Right cardiac atrium (tissue), 5 donors: ENCODE measurements around the gene ZNF3. TPM values are rescaled to one million over a fixed set of nuclear protein-coding genes. Genes with fewer than 3 reads are reported as not detected.
A peak's percentile ranks its signal among the peaks of the same experiment; 100 is the strongest.

Source experiments
- ATAC-seq, 2 donors: fragments of 200-7000 bp; cut with Tn5 transposase; one replicate each; pipeline versions ENCODE4 v1.8.0 to v1.9.1; 2020; ENCODE audit warnings: moderate library complexity in 2 of 2, mild to moderate bottlenecking in 1 of 2
- DNase-seq, 3 donors: peaks; one replicate each; pipeline ENCODE4 v3.0.0-alpha.2; 2020
- H3K27ac ChIP-seq: one replicate; pipeline ENCODE4 v1.5.1; 2013; ENCODE audit warnings: mild to moderate bottlenecking, low read length, control low read depth, moderate library complexity
- H3K27me3 ChIP-seq: one replicate; pipeline ENCODE4 v1.6.1; 2013; ENCODE audit not compliant: control insufficient read depth, insufficient read depth
- H3K4me1 ChIP-seq: one replicate; pipeline ENCODE4 v1.6.1; 2013; ENCODE audit warnings: low read length; ENCODE audit not compliant: control insufficient read depth, insufficient read depth
- H3K4me3 ChIP-seq: one replicate; pipeline ENCODE4 v1.5.1; 2013; ENCODE audit warnings: low read length, control low read depth
- H3K9me3 ChIP-seq: one replicate; pipeline ENCODE4 v1.6.1; 2013; ENCODE audit warnings: low read length; ENCODE audit not compliant: control insufficient read depth
- WGBS: extraction: QIAGEN DNeasy Blood & Tissue Kit; methylation state at CpG from one replicate; pipeline ENCODE4 v1.1.7; 2013; 5-methylcytosine and 5-hydroxymethylcytosine counted together
- intact Hi-C, 4 donors: fragments of 100-400 bp; cut with DNase I; formaldehyde crosslinking; loops; one replicate each; pipeline versions ENCODE4 v1.11.0 to v1.14.0; 2022 to 2023
- polyA plus RNA-seq: library from polyadenylated mRNA; stranded (reverse); fragments of 200-250 nt; gene quantifications from one replicate; pipeline ENCODE4 v1.2.3, GENCODE V29; 2013
- total RNA-seq, 4 donors: library from RNA; stranded (reverse); fragmentation: NEBNext Ultra II Directional; extraction: Animal tissue kit (Norgen Biotek cat#: 25700); gene quantifications; one replicate each; pipeline ENCODE4 v1.2.1, GENCODE V29; 2021
- donor health status: healthy with polysubstance abuse.
- donor health status: DM: no; HTN: yes; CAD: no.
- donor health status: DM: no; HTN: no; CAD: no.
- donor health status: DM: no; HTN: yes; CAD: no; lungs with severe emphysema.
- donor health status: DM: yes; HTN: yes; CAD: no.

Gene ZNF3
- total and polyA plus RNA-seq, 5 donors: 12.1 to 18.2 (median 18.0) TPM

DNA sequence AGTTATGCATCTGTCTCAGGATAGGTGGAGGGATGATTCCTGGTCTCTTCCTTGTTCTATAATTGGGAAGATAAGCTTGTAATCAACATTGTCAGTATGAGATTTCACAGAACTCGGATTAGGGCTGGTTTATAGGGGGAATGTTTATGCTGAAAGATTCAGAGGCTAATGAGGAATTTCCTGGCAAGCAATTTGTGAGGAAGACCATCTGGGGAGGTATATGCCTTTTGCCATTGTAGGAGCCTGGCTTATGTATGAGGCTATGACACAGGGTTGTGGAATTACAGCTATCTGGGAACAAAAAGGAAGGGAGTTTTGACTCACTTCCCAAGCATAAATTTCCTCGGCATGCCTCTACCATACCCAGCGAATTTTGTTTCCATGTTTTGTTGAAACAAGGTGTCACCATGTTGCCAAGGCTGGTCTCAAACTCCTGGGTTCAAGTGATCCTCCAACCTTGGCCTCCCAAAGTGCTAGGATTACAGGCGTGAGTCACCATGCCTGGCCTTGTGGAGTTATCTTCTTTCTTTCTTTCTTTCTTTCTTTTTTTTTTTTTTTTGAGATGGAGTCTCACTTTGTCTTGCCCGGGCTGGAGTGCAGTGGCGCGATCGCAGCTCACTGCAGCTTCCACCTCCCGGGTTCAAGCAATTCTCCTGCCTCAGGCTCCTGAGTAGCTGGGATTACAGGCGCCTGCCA, 5.7 kb upstream of the ZNF3 start:
- ATAC-seq (no peak), DNase-seq (no peak)
- no peaks in the 10 kb centered on the region for H3K9me3 ChIP-seq
- peaks cover 3% of the 10 kb centered on the region for H3K4me1 ChIP-seq
- H3K4me3 ChIP-seq: no peak overlapping the region
- WGBS: 79% methylated on average over 10 of the region's 10 CpGs
- intact Hi-C loops: loop anchor here in 2 of 4 donors (10.0 kb wide), 1 partner anchor 92 kb away; no protein-coding TSS in a partner anchor
- H3K27ac ChIP-seq: no peak overlapping the region
- no peaks in the 10 kb centered on the region for H3K27me3 ChIP-seq

DNA sequence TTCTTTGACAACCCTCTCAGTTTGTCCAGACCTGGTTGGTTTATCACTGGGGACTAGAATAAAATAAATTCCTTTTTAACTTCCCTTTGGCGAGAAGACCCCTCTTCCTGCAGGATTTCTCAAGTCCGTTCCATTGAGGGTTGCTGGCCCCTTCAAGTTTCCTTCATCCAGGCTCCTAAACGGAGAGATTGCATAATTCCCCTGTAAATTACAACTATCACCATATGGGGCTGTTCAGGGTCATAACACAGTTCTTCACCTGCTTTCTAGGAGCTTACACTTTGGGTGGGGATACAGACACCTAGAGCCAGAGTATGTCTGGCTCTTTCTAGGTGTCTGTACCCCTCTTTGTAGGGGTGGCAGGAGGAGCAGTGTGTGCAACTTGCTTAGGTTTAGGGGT, 4.0 kb upstream of the ZNF3 start:
- WGBS: 50% methylated on average over 3 of the region's 3 CpGs
- Histone ChIP-seq H3K27me3 (no peaks in the 10 kb centered on the region), H3K27ac (no peak overlapping the region), H3K9me3 (no peaks in the 10 kb centered on the region), H3K4me1 (peaks cover 3% of the 10 kb centered on the region), H3K4me3 (no peak overlapping the region)
- no peak for DNase-seq
- ATAC-seq: no peak
- intact Hi-C loops: loop anchor here in 2 of 4 donors (10.0 kb wide), 1 partner anchor 91 kb away; no protein-coding TSS in a partner anchor

DNA sequence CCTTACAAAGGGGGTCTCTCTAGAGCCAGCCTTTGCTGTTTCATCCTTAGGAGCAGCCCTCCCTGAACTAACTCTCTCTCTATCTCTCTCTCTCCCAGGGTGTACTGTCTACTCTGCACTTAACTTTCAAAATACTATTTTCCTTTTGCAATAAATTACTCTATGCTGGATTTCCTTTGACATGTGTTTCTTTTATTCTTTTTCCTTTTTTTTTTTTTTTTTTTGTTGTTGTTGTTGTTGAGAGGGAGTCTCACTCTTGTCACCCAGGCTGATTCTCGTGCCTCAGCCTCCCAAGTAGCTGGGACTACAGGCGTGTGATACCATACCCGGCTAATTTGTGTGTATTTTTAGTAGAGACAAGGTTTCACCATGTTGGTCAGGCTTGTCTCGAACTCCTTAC, 1.5 kb upstream of the ZNF3 start:
- Histone ChIP-seq H3K4me3 (no peak overlapping the region), H3K9me3 (no peaks in the 10 kb centered on the region), H3K27ac (peak overlapping the region; percentile 59), H3K4me1 (peaks cover 3% of the 10 kb centered on the region), H3K27me3 (no peaks in the 10 kb centered on the region)
- 52% methylated on average over 4 of the region's 4 CpGs for WGBS
- ATAC-seq: no peak
- no peak for DNase-seq
- intact Hi-C loops: loop anchor here in 2 of 4 donors (10.0 kb wide), 1 partner anchor 88 kb away; no protein-coding TSS in a partner anchor

GRCh38 chr7:100080907-100081534, 502 bp downstream of the ZNF3 start:
- H3K27me3 ChIP-seq: no peaks in the 10 kb centered on the region
- ATAC-seq: peak in 1 of 2 donors; percentile 44
- H3K4me3 ChIP-seq: peak overlapping the region; percentile 76
- H3K9me3 ChIP-seq: no peaks in the 10 kb centered on the region
- no peak for DNase-seq
- H3K27ac ChIP-seq: peak overlapping the region; percentile 60
- H3K4me1 ChIP-seq: peaks cover 3% of the 10 kb centered on the region
- under 1% methylated on average over 34 of the region's 34 CpGs for WGBS
- intact Hi-C loops: loop anchor here in 2 of 4 donors (10.0 kb wide), 1 partner anchor 86 kb away; no protein-coding TSS in a partner anchor

GRCh38 chr7:100079024-100079560, 2.4 kb downstream of the ZNF3 start:
- Histone ChIP-seq H3K9me3 (no peaks in the 10 kb centered on the region), H3K4me1 (peaks cover 3% of the 10 kb centered on the region), H3K27me3 (no peaks in the 10 kb centered on the region), H3K27ac (no peak overlapping the region), H3K4me3 (no peak overlapping the region)
- intact Hi-C loops: no loop called here
- DNase-seq (no peak), ATAC-seq (no peak)
- 65% methylated on average over 7 of the region's 7 CpGs for WGBS

DNA sequence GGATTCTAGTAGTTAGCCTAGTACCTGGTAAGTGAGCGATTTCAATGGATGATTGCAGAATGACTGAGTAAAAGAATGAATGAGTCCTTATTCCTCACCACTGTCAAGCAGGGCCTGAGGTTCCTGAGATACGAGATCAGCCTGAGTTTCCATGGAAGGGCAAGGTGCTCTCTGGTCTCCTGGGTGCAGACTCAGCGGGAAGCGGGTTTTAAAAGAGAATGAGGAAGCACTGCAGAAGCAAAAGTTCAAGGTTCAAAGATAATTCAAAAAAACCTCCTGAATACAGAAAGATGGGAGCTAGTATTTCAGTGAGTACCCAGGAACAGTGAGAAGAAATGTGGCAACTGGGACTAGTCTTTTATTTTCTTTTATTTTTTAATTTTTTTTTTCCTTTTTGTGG, 4.3 kb downstream of the ZNF3 start:
- no peak overlapping the region for H3K4me3 ChIP-seq
- no peak overlapping the region for H3K27ac ChIP-seq
- DNase-seq (no peak), ATAC-seq (no peak)
- peaks cover 4% of the 10 kb centered on the region for H3K9me3 ChIP-seq
- intact Hi-C loops: no loop called here
- peaks cover 3% of the 10 kb centered on the region for H3K4me1 ChIP-seq
- 92% methylated on average over 4 of the region's 4 CpGs for WGBS
- H3K27me3 ChIP-seq: no peaks in the 10 kb centered on the region

GRCh38 chr7:100075418-100075817, 6.1 kb downstream of the ZNF3 start:
- intact Hi-C loops: no loop called here
- no peak for ATAC-seq

GRCh38 chr7:100074841-100075240, 6.7 kb downstream of the ZNF3 start:
- Histone ChIP-seq H3K9me3 (peaks cover 19% of the 10 kb centered on the region), H3K4me3 (no peak overlapping the region), H3K27me3 (no peaks in the 10 kb centered on the region), H3K27ac (no peak overlapping the region), H3K4me1 (no peaks in the 10 kb centered on the region)
- WGBS: 95% methylated on average over 7 of the region's 7 CpGs
- intact Hi-C loops: no loop called here
- no peak for DNase-seq
- ATAC-seq: no peak

More at GRCh38 chr7:100075418-100075817, 6.1 kb downstream of the ZNF3 start:
- 94% methylated on average over 6 of the region's 6 CpGs for whole genome bisulfite sequencing
- H3K27me3 ChIP-seq: no peaks in the 10 kb centered on the region
- no peak overlapping the region for H3K27ac ChIP-seq
- H3K9me3 ChIP-seq: peaks cover 19% of the 10 kb centered on the region
- peaks cover 3% of the 10 kb centered on the region for H3K4me1 ChIP-seq
- no peak for DNase-seq
- H3K4me3 ChIP-seq: no peak overlapping the region

DNA sequence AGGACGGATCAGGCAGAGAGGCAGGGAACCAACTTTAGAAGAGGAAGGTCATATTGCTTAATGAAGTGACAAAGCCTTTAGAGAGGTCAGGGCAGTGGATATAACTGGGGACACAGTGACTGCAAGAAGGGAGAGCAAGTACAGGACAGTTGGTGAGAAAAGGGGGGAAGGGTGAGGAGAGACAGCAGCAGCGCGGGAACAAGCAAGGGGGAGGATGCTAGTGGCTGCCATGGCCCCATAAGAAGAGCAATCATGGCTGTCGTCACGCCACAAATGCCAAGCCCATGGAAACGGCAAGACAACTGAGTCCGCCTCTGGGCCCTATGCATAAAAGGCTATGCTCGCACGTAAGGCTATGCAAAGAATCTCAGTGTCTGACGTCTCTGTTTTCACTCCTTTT, 9.1 kb downstream of the ZNF3 start:
- no peaks in the 10 kb centered on the region for H3K27me3 ChIP-seq
- no peak overlapping the region for H3K4me3 ChIP-seq
- DNase-seq: no peak
- intact Hi-C loops: no loop called here
- no peaks in the 10 kb centered on the region for H3K4me1 ChIP-seq
- peaks cover 19% of the 10 kb centered on the region for H3K9me3 ChIP-seq
- no peak overlapping the region for H3K27ac ChIP-seq
- ATAC-seq: no peak
- 97% methylated on average over 10 of the region's 10 CpGs for WGBS

DNA sequence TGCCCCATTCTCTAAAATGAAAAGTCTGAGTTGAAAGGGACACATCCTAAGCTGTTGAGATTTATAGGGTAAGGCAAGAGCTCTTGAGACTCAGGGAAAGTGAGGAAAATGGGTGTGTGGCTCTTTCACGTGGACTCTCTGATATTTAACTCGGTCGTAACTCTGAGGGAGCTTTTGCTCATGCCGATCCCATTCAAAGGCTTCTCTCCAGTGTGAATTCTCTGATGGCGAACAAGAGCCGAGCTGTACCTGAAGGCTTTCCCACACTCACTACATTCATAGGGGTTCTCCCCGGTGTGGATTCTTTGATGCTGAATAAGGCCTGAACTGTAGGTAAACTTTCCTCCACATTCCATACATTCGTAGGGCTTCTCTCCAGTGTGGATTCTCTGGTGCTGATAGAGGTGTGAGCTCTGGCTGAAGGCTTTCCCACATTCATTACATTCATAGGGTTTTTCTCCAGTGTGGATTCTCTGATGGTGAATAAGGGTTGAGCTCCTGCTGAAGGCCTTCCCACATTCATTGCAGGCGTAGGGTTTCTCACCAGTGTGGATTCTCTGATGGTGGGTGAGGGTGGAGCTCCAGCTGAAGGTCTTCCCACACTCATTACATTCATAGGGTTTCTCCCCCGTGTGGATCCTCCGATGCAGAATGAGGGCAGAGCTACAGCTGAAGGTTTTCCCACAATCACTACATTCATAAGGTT, 10.4 kb downstream of the ZNF3 start:
- no peak overlapping the region for H3K4me3 ChIP-seq
- H3K9me3 ChIP-seq: peaks cover 19% of the 10 kb centered on the region
- 98% methylated on average over 11 of the region's 11 CpGs for WGBS
- intact Hi-C loops: no loop called here
- ATAC-seq (no peak), DNase-seq (no peak)
- H3K4me1 ChIP-seq: no peaks in the 10 kb centered on the region
- H3K27ac ChIP-seq: no peak overlapping the region
- H3K27me3 ChIP-seq: no peaks in the 10 kb centered on the region

GRCh38 chr7:100069991-100070390, 11.5 kb downstream of the ZNF3 start:
- no peaks in the 10 kb centered on the region for H3K4me1 ChIP-seq
- WGBS: 96% methylated on average over 5 of the region's 5 CpGs
- no peak overlapping the region for H3K27ac ChIP-seq
- no peak overlapping the region for H3K4me3 ChIP-seq
- no peak for DNase-seq
- intact Hi-C loops: no loop called here
- peaks cover 19% of the 10 kb centered on the region for H3K9me3 ChIP-seq
- ATAC-seq: no peak
- H3K27me3 ChIP-seq: no peaks in the 10 kb centered on the region
